Measurements from ENCODE around the gene EFCC1.

The EFCC1 gene

DNA sequence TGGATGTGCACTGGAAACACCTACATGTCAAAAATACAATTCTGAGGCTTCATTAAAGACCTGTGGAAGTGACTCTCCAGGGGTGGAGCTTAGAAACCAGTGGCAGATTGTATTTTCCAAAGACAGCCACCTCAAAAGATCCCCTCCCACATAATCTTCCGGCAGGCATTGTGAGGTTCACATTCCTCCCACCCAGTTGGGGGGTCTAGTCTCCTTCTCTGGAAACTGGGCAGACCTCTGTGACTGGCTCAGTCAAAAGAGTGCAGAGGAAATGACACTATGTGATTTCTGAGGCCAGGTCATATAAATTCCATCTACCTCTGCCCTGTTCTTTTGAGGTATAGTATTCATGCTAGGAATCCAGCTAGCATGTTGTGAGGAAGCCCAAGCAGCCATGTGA is 5.4 kb upstream of the EFCC1 start:
- DNase-seq: no peak

DNA sequence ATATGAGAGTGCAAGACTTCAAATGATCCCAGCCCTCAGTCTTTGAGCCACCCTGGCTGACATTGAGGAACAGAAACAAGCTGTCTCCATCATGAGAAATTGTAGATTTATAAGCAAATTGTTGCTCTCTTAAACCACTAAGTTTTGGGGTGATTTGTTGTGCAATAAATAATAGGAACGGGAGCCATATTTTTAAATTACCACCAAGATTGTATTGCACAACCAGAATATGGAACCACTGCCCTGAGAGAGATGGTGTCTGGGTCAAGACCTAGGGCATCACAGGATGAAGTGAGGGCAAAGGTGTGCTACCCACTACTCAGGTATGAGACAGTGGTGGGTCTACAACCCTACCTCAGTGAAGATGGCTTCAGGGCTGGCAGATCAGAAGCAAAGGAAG is 4.9 kb upstream of the EFCC1 start:
- no peak for DNase-seq

DNA sequence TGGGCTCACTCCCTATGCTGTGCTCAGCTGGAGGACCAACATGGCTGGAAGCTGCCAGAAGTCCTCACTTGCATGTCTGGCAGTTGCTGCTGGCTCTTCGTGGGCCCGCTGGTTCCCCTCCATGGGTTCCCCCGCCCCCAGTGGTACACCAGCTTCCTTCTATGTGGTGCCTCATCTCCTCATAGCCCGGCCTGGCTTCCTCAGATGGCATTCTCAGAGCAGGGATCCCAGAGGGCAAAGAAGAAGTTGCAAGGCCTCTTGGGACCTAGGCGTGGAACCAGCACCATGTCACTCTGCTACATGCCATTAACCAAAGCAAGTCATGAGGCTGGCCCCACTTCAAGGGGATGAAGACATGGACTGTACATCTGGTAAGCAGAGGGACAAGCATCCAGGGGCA is 4.4 kb upstream of the EFCC1 start:
- DNase-seq: no peak

GRCh38 chr3:128997486-128998133 is 3.5 kb upstream of the EFCC1 start:
- DNase-seq: no peak

GRCh38 chr3:128998561-128998960 is 2.5 kb upstream of the EFCC1 start:
- no peak for DNase-seq

- no peak for DNase-seq
Observed at GRCh38 chr3:128999102-128999501, 2.0 kb upstream of the EFCC1 start.

DNA sequence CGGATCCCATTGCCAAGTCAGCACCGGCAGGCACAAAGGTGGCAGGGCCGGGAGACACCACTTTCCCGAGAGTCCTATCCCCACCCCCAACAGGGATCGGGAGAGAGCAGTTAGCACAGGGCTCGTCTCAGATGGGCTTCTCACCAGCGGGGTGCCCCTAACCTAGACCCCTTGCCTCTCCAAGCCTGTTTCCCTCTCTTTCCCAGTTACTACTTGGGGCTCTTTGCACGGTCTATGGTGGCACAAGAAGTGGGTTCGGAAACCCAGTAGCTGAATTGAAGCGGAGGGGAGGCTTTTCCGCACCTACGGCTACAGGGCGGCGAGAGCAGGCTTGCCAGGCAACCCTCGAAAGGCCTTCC is 383 bp upstream of the EFCC1 start:
- no peak for DNase-seq

- DNase-seq: no peak
Observed at GRCh38 chr3:129001806-129002572, 885 bp downstream of the EFCC1 start.

- DNase-seq: no peak
Observed at GRCh38 chr3:129002573-129003569, 1.8 kb downstream of the EFCC1 start.

GRCh38 chr3:129003578-129004112 is 2.5 kb downstream of the EFCC1 start:
- DNase-seq: peak; percentile 50 to 57

- DNase-seq: no peak
Observed at GRCh38 chr3:129004639-129005295, 3.7 kb downstream of the EFCC1 start.

- DNase-seq: no peak
Observed at GRCh38 chr3:129005526-129006303, 4.6 kb downstream of the EFCC1 start.

GRCh38 chr3:129006864-129007263 is 5.8 kb downstream of the EFCC1 start:
- DNase-seq: no peak

DNA sequence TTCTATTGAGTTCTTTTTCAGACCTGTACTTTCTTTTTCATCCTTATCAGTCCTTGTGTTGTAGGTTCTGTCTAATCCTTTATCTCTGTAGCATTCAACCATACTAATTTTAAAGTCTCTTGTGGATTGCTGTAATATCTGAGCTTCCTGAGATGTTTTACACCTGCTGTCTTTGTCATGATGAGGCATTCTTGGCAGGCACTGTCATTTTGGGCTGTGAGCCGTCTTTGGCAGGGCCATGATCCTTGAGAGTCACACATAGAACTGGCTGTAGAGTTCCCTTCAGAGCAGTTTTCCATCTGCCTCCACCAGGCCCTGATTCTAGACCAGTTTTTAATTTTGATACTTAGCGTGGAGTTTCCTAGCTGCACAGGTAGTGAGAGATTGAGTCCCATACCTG is 6.7 kb downstream of the EFCC1 start:
- no peak for DNase-seq

DNA sequence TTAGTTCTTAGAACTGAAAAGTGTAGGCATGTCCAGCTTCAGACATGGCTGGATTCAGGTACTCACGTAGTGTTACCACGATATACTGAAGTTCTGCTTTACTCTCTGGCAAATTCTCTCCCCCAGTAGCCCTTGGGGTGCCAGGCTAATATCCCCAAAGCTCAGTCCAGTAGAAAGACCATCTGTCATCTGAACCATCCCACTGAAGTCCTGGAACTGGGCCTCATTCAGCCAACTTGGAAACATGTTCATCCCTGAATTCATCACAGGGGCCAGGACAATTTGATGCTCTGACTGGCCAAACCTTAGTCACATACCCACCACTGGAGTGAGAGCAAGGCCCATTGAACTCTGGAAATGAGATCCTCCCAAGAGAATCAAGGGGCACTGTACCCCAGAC is 8.2 kb downstream of the EFCC1 start:
- no peak for DNase-seq

GRCh38 chr3:129010310-129010956 is 9.3 kb downstream of the EFCC1 start:
- no peak for DNase-seq

- DNase-seq: no peak
Observed at GRCh38 chr3:129013491-129013891, 12.4 kb downstream of the EFCC1 start.

GRCh38 chr3:129014148-129014547 is 13.0 kb downstream of the EFCC1 start:
- no peak for DNase-seq

DNA sequence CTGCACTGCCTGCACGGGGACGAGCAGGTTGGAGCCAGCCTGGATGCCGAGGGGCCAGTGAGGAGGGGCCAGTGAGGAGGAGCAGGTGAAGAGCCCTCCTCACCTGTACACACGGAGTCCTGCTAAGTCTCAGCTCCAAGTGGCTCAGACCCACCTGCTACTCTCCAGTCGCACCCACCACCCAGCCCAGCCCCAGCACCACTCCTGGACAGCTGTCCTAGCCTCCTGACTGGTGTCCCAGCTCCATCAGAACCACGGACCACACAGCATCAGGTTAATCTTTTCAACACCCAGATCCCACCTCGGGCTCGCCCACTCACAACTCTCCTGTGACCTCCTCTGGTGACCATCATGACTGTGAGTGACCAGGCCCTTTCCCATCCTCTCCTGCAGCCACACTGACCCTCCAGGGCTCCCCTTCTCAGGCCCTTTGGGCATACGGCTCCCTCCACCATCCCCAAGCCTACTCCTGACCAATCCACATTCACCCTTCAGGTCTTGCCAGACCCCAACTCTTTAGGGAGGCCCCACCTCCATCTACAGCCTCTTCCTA is 13.8 kb downstream of the EFCC1 start:
- no peak for DNase-seq

DNA sequence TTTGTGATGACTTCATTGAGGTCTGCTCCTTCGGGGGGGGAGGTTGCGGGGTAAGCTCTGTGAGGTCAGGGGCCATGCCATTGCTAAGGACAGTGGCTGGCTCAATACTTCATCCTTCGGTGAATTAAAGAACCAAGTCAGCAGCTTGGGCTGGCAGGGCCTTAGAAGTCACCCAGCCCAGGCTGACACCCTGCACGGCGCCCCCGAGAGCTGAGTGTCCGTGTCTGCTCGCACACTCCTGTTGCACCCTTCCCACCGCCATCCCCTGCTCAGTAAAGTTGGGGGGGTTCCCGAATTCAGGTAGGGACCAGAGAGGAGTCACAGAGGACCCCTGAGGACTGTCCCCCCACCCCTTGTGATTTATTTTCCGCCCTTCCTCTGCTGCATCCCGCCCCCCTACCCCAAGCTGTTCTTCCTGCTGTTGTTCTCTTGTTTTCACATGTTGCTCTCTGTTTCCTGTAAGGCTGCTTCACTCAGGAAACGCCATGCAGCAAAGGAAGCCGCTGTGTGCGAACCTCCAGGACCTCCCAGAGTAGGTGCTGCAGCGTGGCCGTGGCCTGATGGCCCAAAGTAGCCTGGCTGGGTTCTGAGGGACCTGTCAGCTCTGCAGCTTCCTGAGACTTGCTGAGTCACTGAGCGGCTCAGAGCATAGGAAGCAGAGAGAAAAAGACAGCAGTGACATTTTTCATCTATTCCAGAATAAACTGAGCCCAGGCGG is 14.4 kb downstream of the EFCC1 start:
- peak in 1 of 2 donors; percentile 34 for DNase-seq
